IMR-90 (cell line): ENCODE data around the gene EHBP1L1. TPM values are rescaled to one million over a fixed set of nuclear protein-coding genes. Genes with fewer than 3 reads are reported as not detected.
"Not testable (repeated sequence)": the region's sequence is repeated elsewhere in the genome, so short reads cannot be mapped to it uniquely, and the experiment has no call there.

ENCODE experiments used
- ATAC-seq: fragments of 200-7000 bp; cut with Tn5 transposase; 2 replicates; pipeline ENCODE4 v1.9.1; 2020; ENCODE audit warnings: low read depth, mild to moderate bottlenecking, moderate library complexity
- BruUV-seq: library from RNA; stranded (reverse); fragments of 400-500 nt; replicated peaks from 2 replicates; lab custom pipeline; 2021; lab: Mats Ljungman, UMichigan
- CTCF ChIA-PET: fragments of 300-600 bp; formaldehyde crosslinking; extraction: SDS; loops from one replicate; lab custom pipeline; 2021; ENCODE audit warnings: antibody characterized with exemption; lab: Yijun Ruan, JAX
- POLR2A ChIA-PET: fragments of 300-600 bp; sonication (Branson Sonifier 250); formaldehyde crosslinking; loops from one replicate; lab custom pipeline; 2022; ENCODE audit warnings: antibody characterized with exemption; ENCODE audit not compliant: unreplicated experiment; lab: Charles Lee
- DNase-seq: peaks from one replicate; pipeline ENCODE4 v3.0.0; 2013
- H2AFZ ChIP-seq: replicated peaks from 2 replicates; pipeline ENCODE3; 2013; ENCODE audit warnings: low read length, mild to moderate bottlenecking; ENCODE audit not compliant: poor library complexity
- H2AK5ac ChIP-seq: 2 replicates; pipeline ENCODE4 v1.6.1; 2013; ENCODE audit warnings: low read depth, low read length, inconsistent platforms
- H2AK9ac ChIP-seq: replicated peaks from 2 replicates; pipeline ENCODE3; 2013; ENCODE audit warnings: mild to moderate bottlenecking, low read depth, low read length, moderate library complexity; ENCODE audit not compliant: poor library complexity
- H2BK120ac ChIP-seq: 2 replicates; pipeline ENCODE4 v1.6.1; 2013; ENCODE audit warnings: low read depth, low read length, inconsistent platforms
- H2BK15ac ChIP-seq: 3 replicates; pipeline ENCODE4 v1.6.1; 2013; ENCODE audit warnings: low read depth, low read length, inconsistent platforms
- H2BK20ac ChIP-seq: 2 replicates; pipeline ENCODE4 v1.6.1; 2013; ENCODE audit warnings: low read depth, mild to moderate bottlenecking, inconsistent platforms, low read length, moderate library complexity
- H2BK5ac ChIP-seq: 2 replicates; pipeline ENCODE4 v1.6.1; 2013; ENCODE audit warnings: mild to moderate bottlenecking, low read depth, low read length, inconsistent platforms; ENCODE audit not compliant: poor library complexity, severe bottlenecking
- H3K14ac ChIP-seq: replicated peaks from 2 replicates; pipeline ENCODE4 v1.6.1; 2013; ENCODE audit warnings: low read depth, low read length, inconsistent platforms
- H3K18ac ChIP-seq: 2 replicates; pipeline ENCODE4 v1.6.1; 2013; ENCODE audit warnings: low read depth, low read length, control low read depth
- H3K23ac ChIP-seq: 2 replicates; pipeline ENCODE4 v1.6.1; 2013; ENCODE audit warnings: low read depth, low read length, inconsistent platforms
- H3K27ac ChIP-seq: 2 replicates; pipeline ENCODE4 v1.5.1; 2013; ENCODE audit warnings: mild to moderate bottlenecking, control low read depth, low read length; ENCODE audit not compliant: insufficient read depth
- H3K27me3 ChIP-seq: 2 replicates; pipeline ENCODE4 v1.6.1; 2013; ENCODE audit warnings: low read length; ENCODE audit not compliant: control insufficient read depth, insufficient read depth
- H3K36me3 ChIP-seq: 2 replicates; pipeline ENCODE4 v1.6.1; 2013; ENCODE audit warnings: low read length, mixed read lengths; ENCODE audit not compliant: control insufficient read depth, insufficient read depth
- H3K4ac ChIP-seq: 2 replicates; pipeline ENCODE4 v1.6.1; 2013; ENCODE audit warnings: low read depth, low read length, inconsistent platforms
- H3K4me1 ChIP-seq: 2 replicates; pipeline ENCODE4 v1.6.1; 2013; ENCODE audit warnings: low read length, mixed read lengths; ENCODE audit not compliant: control insufficient read depth, insufficient read depth
- H3K4me2 ChIP-seq: 2 replicates; pipeline ENCODE4 v1.6.1; 2013; ENCODE audit warnings: low read depth, mild to moderate bottlenecking, control low read depth, low read length, moderate library complexity
- H3K4me3 ChIP-seq: 2 replicates; pipeline ENCODE4 v1.5.1; 2013; ENCODE audit warnings: low read depth, mild to moderate bottlenecking, control low read depth, low read length, moderate library complexity; ENCODE audit not compliant: insufficient read depth
- H3K56ac ChIP-seq: 2 replicates; pipeline ENCODE4 v1.6.1; 2013; ENCODE audit warnings: low read length, inconsistent platforms; ENCODE audit not compliant: insufficient read depth; ENCODE audit errors: extremely low read depth
- H3K79me1 ChIP-seq, 2 experiments: 2 replicates each; pipeline ENCODE4 v1.6.1; 2013; ENCODE audit warnings: low read length in 2 of 2, inconsistent platforms in 1 of 2, low read depth in 1 of 2
- H3K9ac ChIP-seq: 2 replicates; pipeline ENCODE4 v1.6.1; 2013; ENCODE audit warnings: low read depth, low read length, control low read depth
- H3K9me1 ChIP-seq: 2 replicates; pipeline ENCODE4 v1.6.1; 2013; ENCODE audit warnings: low read length, inconsistent platforms; ENCODE audit not compliant: insufficient read depth
- H3K9me3 ChIP-seq: 2 replicates; pipeline ENCODE4 v1.6.1; 2013; ENCODE audit warnings: low read length; ENCODE audit not compliant: control insufficient read depth, insufficient read depth
- H4K20me1 ChIP-seq: 2 replicates; pipeline ENCODE4 v1.6.1; 2013; ENCODE audit warnings: low read length, inconsistent platforms; ENCODE audit not compliant: insufficient read depth
- H4K5ac ChIP-seq: 2 replicates; pipeline ENCODE4 v1.6.1; 2013; ENCODE audit warnings: mild to moderate bottlenecking, low read depth, low read length, control low read depth
- H4K8ac ChIP-seq, 2 experiments: 2 replicates each; pipeline ENCODE4 v1.6.1; 2013; ENCODE audit warnings: low read depth in 2 of 2, low read length in 2 of 2, control low read depth in 1 of 2, inconsistent platforms in 1 of 2
- H4K91ac ChIP-seq: 2 replicates; pipeline ENCODE4 v1.6.1; 2013; ENCODE audit warnings: low read depth, low read length, inconsistent platforms; ENCODE audit not compliant: insufficient read depth
- WGBS, 2 experiments: methylation state at CpG; one replicate each; pipeline versions ENCODE4 v1.1.5 to v1.1.7; 2013; ENCODE audit warnings: missing lambda C conversion rate in 2 of 2; ENCODE audit not compliant: insufficient read length in 1 of 2; ENCODE audit errors: extremely low coverage in 2 of 2; 5-methylcytosine and 5-hydroxymethylcytosine counted together
- dilution Hi-C: fragments of 300-500 bp; cut with HindIII; formaldehyde crosslinking; loops from one replicate; pipeline ENCODE4 v1.14.3; 2018; ENCODE audit warnings: low sequenced_read_pairs; ENCODE audit not compliant: unreplicated experiment
- in situ Hi-C: fragments of 300-500 bp; cut with MboI; formaldehyde crosslinking; loops from 3 replicates; pipeline ENCODE4 v1.14.3; 2019; ENCODE audit warnings: low sequenced_read_pairs, inconsistent platforms, mixed read lengths
- intact Hi-C: fragments of 100-400 bp; cut with micrococcal nuclease; formaldehyde crosslinking; loops from 2 replicates; pipeline ENCODE4 v1.10.0; 2022
- polyA plus RNA-seq, 3 experiments: library from polyadenylated mRNA; depleted of rRNA; stranded (reverse); fragments of >200 nt; gene quantifications; 2 replicates each; pipeline ENCODE4 v1.2.3, GENCODE V29; 2012; ENCODE audit warnings: low replicate concordance in 1 of 3
- total RNA-seq: library from RNA; depleted of rRNA; stranded (reverse); fragments of >200 nt; gene quantifications from 2 replicates; pipeline ENCODE4 v1.2.3, GENCODE V29; 2012

EHBP1L1 gene
- total and polyA plus RNA-seq, 2 of the 4 experiments (the other 2 are of a cell fraction) = 10.0 to 27.4 TPM

DNA sequence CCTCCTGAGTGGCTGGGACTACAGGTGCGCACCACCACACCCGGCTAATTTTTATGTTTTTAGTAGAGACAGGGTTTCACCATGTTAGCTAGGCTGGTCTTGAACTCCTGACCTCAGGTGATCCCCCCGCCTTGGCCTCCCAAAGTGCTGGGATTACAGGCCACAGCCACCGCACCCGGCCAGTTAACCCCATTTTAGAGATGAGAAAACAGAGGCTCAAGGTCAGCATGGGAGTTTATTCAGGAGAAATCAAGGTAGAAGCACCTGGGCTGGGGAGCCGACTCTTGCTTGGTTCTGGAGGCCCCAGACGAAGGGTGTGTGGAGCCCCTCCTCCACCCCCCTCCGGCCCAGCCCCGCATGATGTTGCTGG lies 63.4 kb downstream of the EHBP1L1 start:
- no CpG with 5 or more reads among the region's 9 CpGs for whole genome bisulfite sequencing, 2 experiments

More for the DNA sequence above, 63.4 kb downstream of the EHBP1L1 start:
- H3K4ac ChIP-seq, H4K91ac ChIP-seq, H3K4me3 ChIP-seq, H2AFZ ChIP-seq, H3K27ac ChIP-seq, CTCF ChIA-PET, H3K14ac ChIP-seq, POLR2A ChIA-PET, H2AK9ac ChIP-seq, H2BK120ac ChIP-seq, BruUV-seq, H2AK5ac ChIP-seq, ATAC-seq, H2BK20ac ChIP-seq, H3K9ac ChIP-seq, H4K5ac ChIP-seq, H2BK5ac ChIP-seq, H2BK15ac ChIP-seq, H3K23ac ChIP-seq, H3K18ac ChIP-seq, H3K27me3 ChIP-seq, H3K4me2 ChIP-seq, intact Hi-C loops, H3K9me3 ChIP-seq, DNase-seq, H4K8ac ChIP-seq, in situ Hi-C loops, dilution Hi-C loops, H3K56ac ChIP-seq: not testable (repeated sequence)
- Histone ChIP-seq H3K4me1 (peaks cover 11% of the 10 kb centered on the region), H3K79me1 (peaks cover 16 to 50% of the 10 kb centered on the region in 2 experiments), H3K36me3 (peaks cover 32% of the 10 kb centered on the region), H4K20me1 (peaks cover 26% of the 10 kb centered on the region; the same call in 1 of the 2 replicates), H3K9me1 (peaks cover 10% of the 10 kb centered on the region)
